ENCODE results near the gene FGF12.

DNA sequence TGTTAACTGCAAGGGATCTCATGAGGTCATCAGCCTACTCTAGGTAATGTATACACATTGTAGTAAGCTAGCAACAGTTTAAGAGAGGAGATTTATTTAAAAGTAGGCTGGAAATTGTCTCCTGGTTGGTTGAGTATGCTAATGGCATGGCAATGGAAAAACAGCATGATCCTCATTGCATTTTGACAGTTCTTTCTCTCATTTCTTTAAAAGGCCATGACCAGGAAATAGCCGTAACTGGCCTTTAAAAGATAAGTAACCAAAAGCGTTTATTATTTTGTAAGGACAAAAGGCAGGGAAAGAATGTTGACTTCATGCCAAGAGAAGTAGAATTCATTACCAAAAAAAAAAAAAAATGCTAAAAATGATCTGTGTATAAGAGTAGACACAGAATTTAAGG is 310.3 kb downstream of the FGF12 start:
- TF ChIP-seq, protein P1, sequence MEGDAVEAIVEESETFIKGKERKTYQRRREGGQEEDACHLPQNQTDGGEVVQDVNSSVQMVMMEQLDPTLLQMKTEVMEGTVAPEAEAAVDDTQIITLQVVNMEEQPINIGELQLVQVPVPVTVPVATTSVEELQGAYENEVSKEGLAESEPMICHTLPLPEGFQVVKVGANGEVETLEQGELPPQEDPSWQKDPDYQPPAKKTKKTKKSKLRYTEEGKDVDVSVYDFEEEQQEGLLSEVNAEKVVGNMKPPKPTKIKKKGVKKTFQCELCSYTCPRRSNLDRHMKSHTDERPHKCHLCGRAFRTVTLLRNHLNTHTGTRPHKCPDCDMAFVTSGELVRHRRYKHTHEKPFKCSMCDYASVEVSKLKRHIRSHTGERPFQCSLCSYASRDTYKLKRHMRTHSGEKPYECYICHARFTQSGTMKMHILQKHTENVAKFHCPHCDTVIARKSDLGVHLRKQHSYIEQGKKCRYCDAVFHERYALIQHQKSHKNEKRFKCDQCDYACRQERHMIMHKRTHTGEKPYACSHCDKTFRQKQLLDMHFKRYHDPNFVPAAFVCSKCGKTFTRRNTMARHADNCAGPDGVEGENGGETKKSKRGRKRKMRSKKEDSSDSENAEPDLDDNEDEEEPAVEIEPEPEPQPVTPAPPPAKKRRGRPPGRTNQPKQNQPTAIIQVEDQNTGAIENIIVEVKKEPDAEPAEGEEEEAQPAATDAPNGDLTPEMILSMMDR (IDR thresholded peaks at IDR 0.05): no peak
- no peak for TF ChIP-seq POLR2A (IDR thresholded peaks at IDR 0.05)
